HG03442 (cell line): ENCODE measurements around the gene ARMH1.
"Not testable (repeated sequence)": the region's sequence is repeated elsewhere in the genome, so short reads cannot be mapped to it uniquely, and the experiment has no call there.

Experiments used
- ATAC-seq: cut with Tn5 transposase; IDR thresholded peaks from one replicate; pipeline ENCODE4 v1.9.1; 2021; ENCODE audit warnings: mild to moderate bottlenecking, moderate library complexity; ENCODE audit not compliant: unreplicated experiment

Gene ARMH1

DNA sequence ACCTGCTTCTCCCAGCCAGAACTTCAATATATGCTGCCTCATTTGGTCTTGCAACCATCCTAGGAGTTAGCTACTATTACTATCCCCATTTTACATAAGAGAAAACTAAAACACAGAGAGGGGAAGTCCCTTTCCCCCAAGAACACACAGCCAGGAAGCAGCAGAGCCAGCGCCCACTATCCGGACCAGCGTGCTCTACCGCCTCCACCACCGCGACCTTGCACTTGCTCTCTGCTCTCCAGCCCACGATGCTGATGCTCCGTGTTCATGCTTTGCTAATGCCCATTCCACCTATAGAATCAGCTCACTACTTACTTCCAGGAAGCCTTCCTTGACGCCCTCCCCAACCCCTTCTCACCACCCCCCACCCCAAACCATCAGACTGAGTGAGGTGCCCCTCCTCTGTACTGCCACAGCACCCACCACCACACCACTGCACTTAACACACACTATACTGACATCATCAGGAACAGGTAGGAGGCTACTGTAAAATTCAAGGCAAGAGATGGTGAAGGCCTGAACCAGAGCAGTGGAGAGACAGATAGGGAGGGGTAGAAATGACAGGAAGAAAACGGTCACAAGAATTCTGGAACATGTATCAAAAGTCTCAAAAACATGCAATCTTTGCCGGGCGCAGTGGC, 9.7 kb upstream of the ARMH1 start:
- ATAC-seq: no peak

DNA sequence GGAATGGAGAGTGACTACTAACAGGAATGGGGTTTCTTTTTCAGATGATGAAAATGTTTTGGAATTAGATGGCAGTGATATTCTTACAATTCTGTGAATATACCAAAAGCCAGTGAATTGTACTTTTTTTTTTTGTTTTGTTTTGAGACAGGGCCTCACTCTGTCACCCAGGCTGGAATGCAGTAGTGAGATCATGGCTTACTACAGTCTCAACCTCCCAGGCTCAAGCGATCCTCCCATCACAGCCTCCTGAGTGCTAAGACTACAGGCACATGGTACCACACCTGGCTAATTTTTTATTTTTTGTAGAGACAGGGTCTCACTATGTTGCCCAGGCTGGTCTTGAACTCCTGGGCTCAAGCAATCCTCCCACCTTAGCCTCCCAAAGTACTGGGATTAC, 7.8 kb upstream of the ARMH1 start:
- ATAC-seq: not testable (repeated sequence)

DNA sequence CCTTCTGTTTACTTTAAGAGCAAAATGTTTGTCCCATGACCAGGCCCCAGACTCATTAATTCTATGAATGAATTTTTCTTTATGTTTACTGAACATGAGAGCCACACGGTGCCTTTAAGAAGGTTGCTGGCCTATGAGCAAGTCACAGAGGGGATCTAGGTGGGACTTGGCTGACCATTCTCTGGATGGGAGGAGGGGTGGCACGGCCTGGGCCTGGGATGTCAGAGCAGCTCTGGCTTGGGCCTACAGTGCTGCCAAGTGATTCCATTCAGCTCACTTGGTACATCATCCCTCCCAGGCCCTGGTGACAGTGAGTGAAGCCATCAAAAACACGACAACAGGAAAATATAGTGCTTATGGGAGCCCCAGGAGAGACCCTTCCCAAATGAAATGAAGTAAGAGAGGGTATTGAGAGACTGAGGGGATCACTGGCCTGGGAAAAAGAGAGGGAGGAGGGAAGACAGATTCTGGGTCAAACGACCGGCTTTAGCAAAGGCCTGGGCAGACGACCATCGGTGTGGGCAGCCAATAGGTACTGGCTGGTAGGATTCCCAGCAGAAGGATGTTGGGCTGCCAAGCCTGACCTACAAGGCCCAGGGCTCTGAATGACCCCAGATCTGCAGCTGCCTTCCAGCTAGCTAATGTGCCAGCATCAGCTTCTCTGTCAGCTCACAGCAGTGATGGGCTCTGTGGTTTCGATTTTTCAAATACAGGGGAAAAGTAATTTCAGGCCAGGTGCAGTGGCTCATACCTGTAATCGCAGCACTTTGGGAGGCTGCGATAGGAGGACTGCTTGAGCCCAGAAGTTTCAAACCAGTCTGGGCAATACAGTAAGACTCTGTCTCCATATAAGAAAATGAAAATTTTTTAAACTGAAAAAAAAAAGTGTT, 3.5 kb upstream of the ARMH1 start:
- no peak for ATAC-seq

DNA sequence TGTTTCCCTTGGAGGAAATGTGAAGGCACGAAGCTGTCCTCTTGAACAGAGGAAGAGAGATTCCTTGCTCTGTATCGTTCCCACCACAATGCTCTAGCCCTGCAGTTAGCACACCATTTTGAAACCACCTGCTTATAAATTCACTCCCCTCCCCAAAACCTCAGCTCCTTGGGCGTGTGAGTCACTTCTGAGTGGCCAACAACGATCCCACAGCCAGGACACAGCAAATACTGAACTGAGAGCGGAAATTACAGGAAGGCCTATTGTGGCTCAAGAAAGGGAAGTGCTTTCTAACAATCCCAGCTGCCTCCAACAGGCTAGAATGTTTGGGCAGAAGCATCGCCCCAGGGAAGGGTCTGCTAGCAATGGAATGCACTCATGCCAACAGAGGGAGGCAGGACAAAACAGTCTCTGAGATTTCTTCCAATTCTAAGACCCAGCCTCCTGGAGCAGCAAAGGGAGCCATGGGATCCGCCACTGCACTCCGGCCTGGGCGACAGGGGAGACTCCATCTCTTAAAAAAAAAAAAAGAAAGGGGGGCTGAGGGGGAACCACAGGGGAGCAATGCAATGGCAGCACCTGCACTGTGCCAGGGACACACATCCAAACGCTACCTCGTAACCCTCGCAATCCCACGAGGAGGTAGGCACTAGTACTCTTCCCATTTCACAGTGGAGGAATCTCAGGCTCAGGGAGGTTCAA, 2.1 kb upstream of the ARMH1 start:
- ATAC-seq: no peak

DNA sequence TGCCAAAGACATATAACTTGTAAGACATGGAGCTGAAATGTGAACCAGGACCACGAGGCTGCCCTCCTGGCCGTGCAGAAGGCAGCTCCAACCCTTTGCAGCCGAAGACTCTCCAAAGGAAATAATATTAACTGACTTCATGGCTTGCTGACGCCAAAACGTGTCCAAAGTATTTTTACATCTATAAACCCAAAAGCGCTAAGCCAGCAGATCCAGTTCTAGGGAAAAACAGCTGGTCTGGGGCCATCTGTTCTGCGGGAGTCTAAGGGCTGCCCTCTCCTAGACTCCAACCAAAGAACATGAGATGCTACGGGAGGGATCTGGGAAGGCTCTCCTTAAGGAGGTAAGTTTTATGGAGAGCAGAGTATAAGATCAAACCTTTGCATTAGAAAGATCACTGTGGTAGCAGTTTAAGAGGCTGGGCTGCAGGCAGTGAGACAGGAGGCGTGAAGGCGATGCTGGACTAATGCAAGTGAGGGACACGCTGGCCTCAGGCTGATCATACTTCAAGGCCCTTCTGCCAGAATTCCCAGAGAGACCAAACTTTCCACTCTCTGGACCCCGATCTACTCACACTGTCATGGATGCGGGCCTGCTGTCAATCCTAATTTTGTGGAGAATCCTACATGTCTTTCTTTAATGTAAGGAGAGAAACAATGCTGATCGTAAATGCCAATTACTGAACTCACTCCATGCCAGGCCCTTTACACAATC, 1.4 kb upstream of the ARMH1 start:
- no peak for ATAC-seq

DNA sequence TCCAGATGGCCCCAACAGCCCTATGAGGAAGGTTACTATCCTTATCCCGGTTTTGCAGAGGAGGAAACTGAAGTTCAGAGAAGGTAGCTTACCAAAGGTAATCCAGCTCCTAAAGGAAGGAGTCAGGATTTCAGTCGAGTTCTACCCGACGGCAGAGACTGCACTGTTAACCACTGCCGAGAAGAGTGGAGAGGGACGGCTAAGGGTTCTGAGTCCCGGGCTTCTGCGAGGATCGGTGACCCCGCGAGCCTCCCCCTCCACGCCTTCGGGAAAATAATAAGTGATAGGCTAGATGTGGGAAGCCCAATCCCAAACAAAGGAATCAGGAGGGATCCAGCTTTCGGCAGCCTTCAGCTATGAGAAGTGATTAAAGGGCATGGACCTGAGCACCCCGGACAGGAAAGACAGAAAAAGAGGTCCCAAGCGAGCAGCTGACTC, 820 bp upstream of the ARMH1 start:
- ATAC-seq: peak; percentile 1

DNA sequence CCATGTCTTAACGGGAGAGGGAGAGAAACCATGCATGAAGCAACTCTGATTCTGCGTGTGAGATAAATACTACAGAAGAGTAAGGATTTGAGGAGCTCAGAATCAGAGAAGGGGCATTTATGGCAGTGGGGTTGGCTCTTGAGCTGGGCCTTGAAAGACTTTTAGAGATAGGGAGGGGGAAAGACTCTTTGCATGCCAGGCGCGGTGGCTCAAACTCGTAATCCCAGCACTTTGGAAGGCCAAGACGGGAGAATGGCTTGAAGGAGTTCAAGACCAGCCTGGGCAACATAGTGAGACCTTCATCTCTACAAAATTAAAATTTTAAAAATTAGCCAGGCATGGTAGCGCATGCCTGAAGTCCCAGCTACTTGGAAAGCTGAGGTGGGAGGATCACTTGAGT, 672 bp downstream of the ARMH1 start:
- ATAC-seq: no peak

DNA sequence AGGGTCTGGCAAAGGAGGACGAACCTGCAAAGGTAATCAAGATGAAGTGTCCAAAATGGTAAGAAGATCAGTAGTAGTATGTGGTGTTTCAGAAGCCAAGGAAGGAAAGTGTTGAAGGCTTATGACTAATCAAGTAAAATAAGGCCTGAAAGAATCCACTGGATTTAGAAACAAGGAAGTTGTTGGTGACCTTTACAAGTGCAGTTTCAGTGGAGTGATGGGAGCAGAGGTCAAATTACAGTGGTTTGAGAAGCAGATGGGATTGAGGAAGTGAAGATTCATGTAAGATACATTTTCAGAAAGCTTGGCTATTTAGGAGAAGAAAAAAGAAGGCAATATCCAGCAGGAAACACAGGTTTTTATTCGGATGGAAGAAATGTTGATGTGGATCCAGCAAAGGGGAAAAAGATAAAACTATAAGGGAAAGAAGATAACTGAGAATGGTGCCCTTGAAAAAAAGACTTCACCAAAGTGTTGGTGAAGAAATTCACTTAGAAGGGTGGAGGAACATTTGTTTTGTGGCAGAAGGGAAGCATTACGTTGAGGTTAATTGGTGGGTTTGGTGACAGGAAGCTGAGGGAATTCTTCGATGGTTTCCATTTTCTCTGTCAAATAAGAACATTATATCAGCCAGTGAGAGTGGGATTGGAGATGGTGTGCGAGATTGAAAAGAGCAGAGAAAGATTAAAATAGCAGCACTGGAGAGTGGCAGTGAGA, 2.1 kb downstream of the ARMH1 start:
- no peak for ATAC-seq

DNA sequence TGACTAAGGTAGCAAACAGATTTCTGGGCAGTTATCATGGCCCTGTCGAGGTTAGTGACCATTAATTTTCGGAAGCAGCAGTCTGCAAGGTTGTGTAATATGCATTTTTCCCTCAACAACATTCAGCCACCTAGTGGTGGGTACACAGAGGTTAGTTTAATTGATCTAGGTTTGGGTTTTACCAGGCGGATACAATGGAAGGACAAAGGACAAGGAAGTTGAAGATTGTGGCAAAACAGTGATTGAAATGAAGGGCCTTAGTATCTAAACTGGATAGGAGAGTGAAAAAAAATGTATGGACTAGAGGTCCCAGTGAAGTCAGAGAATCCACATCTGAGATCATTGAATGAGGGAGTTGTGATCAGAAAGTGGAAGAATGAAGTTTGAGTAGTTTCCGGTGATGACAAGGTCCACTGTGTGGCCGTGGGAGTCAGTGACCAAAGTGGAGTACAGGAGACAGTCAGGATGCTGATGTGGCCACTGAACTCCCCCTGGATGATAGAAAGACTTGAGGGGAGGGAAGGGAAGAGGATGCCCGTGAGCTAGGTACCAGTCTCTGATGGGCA, 2.8 kb downstream of the ARMH1 start:
- ATAC-seq: no peak

DNA sequence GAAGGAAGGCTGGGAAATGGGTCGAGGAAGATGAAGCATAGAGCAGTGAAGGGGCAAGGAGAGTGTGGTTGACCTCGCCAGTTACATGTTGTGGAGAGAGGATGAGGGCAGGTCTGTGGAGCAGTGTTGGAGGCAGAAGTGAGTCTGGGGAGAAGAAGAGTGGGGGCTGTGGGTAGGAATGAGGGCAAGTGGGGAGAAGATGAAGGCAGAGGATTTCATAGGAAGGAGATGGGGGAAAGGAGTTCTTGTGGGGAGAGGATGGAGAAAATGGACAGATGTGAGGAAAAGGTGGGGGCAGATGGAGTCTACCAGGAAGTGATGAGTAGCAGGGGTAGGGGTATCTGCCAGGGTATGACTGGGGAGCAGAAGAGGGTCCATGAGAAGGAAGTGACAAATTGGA, 3.6 kb downstream of the ARMH1 start:
- ATAC-seq: no peak

DNA sequence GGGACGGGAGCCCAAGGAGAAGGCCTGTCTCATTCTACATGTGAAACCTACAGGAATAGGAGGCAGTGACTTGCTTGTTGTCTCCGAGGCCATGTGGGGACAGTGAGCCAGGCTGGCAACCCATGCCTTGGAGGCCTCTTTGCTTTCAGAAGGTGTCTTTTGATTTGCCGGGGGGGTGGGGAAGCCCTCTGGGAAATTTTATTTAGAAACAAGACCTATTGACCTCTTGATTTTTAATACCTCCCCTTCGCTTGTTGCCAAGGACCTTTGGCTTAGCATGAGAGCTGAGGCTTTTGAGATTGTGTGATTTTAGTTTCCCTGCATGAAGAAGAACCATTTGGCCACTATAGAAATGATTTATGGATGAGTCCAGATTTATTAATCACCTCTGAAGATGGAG, 4.1 kb downstream of the ARMH1 start:
- ATAC-seq: no peak

DNA sequence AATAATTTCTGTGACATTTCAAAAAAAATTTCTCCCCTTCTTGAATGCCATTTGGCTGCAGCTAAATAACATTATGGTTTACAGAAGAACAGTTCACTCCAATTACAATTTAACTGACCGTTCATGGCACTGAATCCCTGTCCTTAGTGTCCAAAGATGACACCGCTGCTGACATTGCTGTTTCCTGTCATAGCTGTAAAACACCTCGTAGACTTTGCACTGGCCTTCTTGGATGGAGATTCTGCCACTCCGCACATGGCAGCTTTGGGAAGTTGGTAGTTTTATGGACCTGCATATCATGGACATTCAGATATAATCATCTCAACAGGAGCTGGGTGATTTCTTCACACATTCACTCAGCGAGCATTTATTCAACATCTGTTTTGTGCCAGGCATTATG, 5.0 kb downstream of the ARMH1 start:
- ATAC-seq: no peak

DNA sequence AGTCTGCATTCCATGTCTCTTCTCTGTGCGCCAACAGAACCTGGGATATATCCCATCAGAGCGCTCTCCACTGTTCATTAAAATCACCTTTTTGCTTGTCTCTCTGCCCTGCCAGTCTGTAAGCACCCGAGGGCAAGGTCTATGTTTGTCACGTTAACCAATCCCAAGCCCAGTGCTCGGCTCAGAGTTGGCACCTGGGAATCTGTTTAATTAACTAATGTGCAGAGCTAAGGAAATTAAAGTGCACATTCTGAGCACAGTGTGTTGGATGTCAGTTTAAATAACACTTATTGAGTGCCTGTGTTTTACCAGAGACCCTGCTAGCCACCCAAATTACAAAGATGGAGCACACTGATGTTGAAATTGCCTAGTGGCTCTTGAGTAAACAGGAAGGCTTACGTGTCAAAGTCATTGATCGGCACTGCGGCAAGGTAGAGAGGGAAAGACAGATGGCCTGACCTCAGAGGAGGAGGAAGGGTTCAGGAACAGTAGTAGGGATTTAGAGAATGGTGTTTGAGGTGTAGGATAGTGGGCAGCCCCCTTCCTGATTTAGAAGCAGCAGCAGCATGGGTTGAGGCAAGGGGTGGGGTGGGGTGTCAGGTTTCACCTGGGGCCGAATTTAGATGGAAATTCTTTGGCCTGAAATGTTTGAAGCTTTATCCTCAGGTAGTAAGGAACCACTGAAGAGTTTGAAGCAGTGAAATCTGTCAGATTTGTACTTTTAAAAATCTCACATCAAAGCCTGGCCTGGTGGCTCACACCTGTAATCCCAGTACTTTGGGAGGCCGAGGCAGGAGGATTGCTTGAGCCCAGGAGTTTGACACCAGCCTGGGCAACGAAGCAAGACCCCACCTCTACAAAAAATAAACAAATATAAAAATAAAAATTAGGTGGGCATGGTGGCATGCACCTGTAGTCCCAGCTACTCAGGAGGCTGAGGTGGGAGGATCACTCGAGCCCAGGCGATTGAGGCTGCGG, 7.7 kb downstream of the ARMH1 start:
- no peak for ATAC-seq

DNA sequence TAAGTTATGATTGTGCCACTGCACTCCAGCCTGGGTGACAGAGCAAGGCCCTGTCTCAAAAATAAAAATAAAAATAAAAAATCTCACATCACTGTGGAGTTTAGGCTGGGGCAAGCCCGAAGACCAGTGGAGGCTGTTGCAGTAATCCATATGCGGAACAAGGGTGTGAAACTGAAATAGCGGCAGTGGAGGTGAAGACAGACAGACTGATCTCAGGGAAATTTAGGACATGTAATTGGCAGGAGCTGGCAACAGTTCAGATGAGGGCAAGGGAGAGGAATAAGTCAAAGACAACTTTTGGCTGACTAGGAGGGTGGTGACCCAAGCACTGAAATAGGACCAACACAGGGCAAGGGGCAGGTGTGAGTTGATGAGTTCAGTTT, 8.4 kb downstream of the ARMH1 start:
- no peak for ATAC-seq

DNA sequence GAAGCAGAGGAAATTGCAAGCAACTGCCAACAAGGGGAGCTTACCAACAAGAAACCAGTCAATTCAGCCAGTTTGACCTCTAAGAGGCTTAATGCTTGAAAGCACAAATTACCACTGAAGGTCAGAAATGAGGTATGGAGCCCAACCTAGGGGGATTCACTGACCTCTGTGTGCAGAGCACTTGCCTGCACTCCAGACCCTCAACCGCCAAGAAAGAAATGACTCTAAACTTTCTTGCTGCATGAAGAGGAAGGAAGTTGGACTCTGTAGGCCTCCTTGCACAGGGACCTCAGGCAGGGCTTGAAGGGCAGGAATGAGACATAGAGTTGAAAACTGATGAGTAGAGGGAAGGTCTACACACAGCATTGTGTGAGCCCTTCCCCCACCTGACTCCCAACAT, 10.0 kb downstream of the ARMH1 start:
- peak; percentile 74 for ATAC-seq

DNA sequence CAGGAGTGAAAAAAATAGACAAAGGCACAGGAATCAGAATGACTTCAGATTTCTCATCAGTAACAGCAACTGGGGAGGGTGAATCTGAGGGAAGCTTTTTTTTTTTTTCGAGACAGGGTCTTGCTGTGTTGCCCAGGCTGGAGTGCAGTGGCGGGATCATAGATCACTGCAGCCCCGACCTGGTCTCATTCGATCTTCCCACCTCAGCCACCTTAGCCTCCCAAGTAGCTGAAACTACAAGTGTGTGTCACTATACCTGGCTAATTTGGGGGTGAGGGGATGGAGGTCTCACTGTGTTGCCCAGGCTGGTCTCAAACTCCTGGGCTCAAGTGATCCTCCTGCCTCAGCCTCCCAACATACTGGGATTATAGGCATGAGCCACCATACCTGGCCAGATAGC, 10.7 kb downstream of the ARMH1 start:
- ATAC-seq: no peak

DNA sequence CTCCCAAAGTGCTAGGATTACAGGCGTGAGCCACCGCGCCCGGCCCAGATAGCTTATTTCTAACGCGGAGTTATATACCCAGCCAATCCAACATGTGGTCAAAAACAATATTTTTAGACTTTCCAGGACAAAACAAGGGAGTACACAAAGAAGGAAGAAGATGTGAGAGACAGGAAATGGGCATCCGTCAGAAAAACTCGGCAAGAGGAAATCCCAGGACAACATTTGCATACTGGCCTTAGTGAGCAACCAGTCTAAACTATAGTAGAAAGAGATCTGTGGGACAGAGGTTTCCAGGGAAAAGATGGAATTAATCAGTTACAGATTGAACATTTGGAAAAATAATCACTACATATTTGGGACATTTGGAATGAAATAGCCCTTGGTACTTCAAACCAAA, 11.4 kb downstream of the ARMH1 start:
- ATAC-seq: no peak

DNA sequence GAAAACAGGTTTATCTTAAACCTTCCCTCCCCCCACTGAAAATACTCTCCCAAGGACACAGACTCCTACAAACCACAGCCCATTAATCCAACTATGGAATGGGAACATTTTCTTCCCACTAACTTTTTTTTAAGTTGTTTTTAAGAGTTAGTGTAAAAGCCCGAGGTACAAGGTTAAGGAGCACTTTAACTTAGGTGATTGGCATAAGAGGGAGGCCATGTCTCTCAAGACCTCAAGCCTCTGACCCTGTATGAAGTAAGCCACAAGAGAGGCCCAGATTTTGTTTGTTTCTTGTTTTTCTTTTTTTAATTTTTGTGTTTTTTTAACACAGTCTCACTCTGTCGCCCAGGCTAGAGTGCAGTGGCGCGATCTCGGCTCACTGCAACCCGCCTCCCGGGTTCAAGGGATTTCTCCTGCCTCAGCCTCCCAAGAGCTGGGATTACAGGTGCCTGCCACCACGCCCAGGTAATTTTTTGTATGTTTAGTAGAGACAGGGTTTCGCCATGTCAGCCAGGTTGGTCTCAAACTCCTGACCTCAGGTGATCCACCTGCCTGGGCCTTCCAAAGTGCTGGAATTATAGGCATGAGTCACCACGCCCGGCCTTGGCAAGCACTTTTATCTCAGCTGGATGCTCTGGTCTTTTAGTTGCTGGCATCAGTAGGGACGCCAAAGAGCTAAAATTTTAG, 14.4 kb downstream of the ARMH1 start:
- no peak for ATAC-seq

DNA sequence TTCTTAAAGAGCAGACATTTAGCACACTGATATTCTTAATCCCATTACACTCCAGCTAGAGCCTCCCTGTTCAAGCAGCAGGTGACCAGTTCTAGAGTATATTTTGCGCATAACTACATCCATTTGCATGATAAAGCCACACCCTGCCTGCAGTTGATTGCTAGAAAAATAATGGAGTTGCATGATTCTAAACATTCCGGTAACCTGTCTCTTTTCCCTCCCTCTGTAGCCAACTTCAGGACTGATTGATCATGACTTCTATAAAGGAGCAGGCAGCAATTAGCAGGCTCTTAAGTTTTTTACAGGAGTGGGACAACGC, 14.9 kb downstream of the ARMH1 start:
- ATAC-seq: no peak
